DND-41 (cell line): ENCODE measurements around the gene SLC6A1.

Experiments used
- EZH2 ChIP-seq: IDR thresholded peaks from 3 replicates; pipeline ENCODE4 v1.6.1; 2012; ENCODE audit warnings: borderline replicate concordance, low read depth, mild to moderate bottlenecking, moderate library complexity, low read length, inconsistent platforms; ENCODE audit not compliant: severe bottlenecking
- TF ChIP-seq, protein P1 (sequence below): IDR thresholded peaks from 2 replicates; pipeline ENCODE4 v1.5.1; 2012; ENCODE audit warnings: borderline replicate concordance, low read length, moderate library complexity, mild to moderate bottlenecking; ENCODE audit not compliant: poor library complexity, severe bottlenecking; ENCODE audit errors: extremely low read depth

DNA sequence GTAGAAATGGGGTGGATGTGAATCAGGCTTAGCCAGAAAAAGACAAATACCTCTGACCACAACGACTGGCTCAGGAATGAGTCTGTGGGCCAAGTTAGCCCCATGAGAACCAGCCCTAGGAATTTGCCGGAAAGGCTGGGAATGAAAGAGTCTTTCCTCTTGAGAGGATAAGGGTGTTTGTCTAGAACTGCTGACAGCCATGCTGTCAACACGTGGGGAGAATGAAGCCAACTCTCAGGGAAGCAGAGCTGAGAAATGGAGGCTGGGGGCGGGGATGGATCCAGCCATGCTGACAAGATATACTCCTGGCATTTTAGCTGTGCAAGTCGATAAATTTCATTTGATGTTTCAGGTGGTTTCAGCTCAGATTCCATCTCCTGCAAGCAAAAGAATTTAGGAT lies 10.6 kb upstream of the SLC6A1 start:
- TF ChIP-seq, protein P1, sequence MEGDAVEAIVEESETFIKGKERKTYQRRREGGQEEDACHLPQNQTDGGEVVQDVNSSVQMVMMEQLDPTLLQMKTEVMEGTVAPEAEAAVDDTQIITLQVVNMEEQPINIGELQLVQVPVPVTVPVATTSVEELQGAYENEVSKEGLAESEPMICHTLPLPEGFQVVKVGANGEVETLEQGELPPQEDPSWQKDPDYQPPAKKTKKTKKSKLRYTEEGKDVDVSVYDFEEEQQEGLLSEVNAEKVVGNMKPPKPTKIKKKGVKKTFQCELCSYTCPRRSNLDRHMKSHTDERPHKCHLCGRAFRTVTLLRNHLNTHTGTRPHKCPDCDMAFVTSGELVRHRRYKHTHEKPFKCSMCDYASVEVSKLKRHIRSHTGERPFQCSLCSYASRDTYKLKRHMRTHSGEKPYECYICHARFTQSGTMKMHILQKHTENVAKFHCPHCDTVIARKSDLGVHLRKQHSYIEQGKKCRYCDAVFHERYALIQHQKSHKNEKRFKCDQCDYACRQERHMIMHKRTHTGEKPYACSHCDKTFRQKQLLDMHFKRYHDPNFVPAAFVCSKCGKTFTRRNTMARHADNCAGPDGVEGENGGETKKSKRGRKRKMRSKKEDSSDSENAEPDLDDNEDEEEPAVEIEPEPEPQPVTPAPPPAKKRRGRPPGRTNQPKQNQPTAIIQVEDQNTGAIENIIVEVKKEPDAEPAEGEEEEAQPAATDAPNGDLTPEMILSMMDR: no peak
- no peak for TF ChIP-seq EZH2
